GM12891 (cell line): Measurements from ENCODE around the gene CISH.

Experiments
- POLR2A ChIP-seq: IDR thresholded peaks from 2 replicates; pipeline ENCODE4 v1.6.1; 2011; ENCODE audit warnings: low read depth, low read length, control low read depth
- POLR2AphosphoS5 ChIP-seq: IDR thresholded peaks from 2 replicates; pipeline ENCODE4 v1.6.1; 2011; ENCODE audit warnings: low read depth, low read length, control low read depth
- POU2F2 ChIP-seq: IDR thresholded peaks from 2 replicates; pipeline ENCODE4 v1.6.1; 2011; ENCODE audit warnings: low read depth, mild to moderate bottlenecking, control low read depth, low read length, moderate library complexity
- TAF1 ChIP-seq: IDR thresholded peaks from 2 replicates; pipeline ENCODE4 v1.6.1; 2011; ENCODE audit warnings: low read depth, low read length, control low read depth

DNA sequence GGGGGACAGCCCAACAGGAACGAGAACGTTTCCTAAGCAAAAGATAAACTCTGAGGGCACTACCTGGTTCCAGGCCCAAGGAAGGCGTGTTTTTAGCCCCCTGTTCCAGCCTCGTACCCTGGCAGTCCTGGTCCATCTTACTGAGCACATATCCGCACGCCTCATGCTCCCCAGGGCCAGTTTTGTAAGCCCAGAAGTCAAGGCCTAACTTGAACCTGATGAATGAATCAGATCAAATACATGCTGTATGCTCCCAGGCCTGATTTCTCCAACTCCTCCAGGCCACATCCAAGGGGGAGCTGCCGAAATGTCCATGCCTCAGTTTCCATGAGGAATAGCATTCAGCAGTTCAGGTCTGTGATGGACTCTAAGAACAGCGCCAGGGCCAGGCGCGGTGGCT, 48.8 kb upstream of the CISH start:
- no peak for TF ChIP-seq POLR2A
- no peak for TF ChIP-seq POLR2AphosphoS5
- no peak for TF ChIP-seq TAF1
- no peak for TF ChIP-seq POU2F2
